ENCODE measurements around the gene TAF15.

TAF15 gene

GRCh38 chr17:35784895-35785294 is 24.4 kb upstream of the TAF15 start:
- no peaks in the 10 kb centered on the region for H3K79me2 ChIP-seq (ENCODE audit: control insufficient read depth, low read length)
- H3K36me3 ChIP-seq (ENCODE audit: control insufficient read depth, low read length) = no peaks in the 10 kb centered on the region
- H3K9me3 ChIP-seq (ENCODE audit: control insufficient read depth, insufficient read depth, low read length) = no peaks in the 10 kb centered on the region
- no peaks in the 10 kb centered on the region for H4K20me1 ChIP-seq (ENCODE audit: control insufficient read depth, insufficient read depth, low read depth, low read length)
- H3K27me3 ChIP-seq (ENCODE audit: control insufficient read depth, low read length) = peaks cover 42% of the 10 kb centered on the region
- H3F3A ChIP-seq (ENCODE audit: control insufficient read depth, insufficient read depth) = 0 out of 2 replicates have a peak, but pooled peaks cover 2% of the 10 kb centered on the region
- H3K4me2 ChIP-seq (ENCODE audit: low read length) = no peak overlapping the region
- no peak overlapping the region for H3K4me3 ChIP-seq (ENCODE audit: low read length)
- TF ChIP-seq EZH2phosphoT487 (IDR thresholded peaks at IDR 0.05; ENCODE audit: borderline replicate concordance, low read length) = no peak
- TF ChIP-seq, protein P1, sequence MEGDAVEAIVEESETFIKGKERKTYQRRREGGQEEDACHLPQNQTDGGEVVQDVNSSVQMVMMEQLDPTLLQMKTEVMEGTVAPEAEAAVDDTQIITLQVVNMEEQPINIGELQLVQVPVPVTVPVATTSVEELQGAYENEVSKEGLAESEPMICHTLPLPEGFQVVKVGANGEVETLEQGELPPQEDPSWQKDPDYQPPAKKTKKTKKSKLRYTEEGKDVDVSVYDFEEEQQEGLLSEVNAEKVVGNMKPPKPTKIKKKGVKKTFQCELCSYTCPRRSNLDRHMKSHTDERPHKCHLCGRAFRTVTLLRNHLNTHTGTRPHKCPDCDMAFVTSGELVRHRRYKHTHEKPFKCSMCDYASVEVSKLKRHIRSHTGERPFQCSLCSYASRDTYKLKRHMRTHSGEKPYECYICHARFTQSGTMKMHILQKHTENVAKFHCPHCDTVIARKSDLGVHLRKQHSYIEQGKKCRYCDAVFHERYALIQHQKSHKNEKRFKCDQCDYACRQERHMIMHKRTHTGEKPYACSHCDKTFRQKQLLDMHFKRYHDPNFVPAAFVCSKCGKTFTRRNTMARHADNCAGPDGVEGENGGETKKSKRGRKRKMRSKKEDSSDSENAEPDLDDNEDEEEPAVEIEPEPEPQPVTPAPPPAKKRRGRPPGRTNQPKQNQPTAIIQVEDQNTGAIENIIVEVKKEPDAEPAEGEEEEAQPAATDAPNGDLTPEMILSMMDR (IDR thresholded peaks at IDR 0.05; ENCODE audit: low read depth, low read length, poor library complexity, severe bottlenecking) = no peak
- H3K9me2 ChIP-seq (replicated peaks; ENCODE audit: control insufficient read depth, low read length) = no peaks in the 10 kb centered on the region
- H3K27ac ChIP-seq (ENCODE audit: low read depth, low read length) = no peak overlapping the region
- no peaks in the 10 kb centered on the region for H3K4me1 ChIP-seq (ENCODE audit: control insufficient read depth, low read length)

DNA sequence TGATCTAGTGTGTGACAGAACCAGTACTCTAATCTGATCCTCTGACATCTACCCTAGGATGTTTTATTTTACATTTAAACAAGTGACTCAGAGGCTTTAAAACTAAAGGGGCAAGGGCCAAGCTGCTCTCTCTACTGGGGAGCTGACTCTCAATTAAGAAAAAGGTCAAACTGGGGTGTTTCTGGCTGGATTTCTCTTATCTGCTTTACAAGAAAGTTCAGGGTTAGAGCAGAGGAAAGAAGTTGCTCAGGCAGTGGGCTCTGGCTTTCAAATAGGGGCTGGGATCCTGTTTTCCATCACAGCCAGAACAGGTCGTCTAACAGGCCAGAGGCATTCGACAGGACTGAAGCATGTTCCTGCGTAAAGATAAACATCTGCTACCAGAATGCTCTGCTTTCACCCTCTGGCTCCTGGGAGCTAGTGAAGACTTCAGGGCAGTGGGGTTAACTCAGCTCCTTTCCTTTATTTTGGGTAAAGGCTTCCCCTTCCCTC is 22.3 kb upstream of the TAF15 start:
- no peak for TF ChIP-seq EZH2phosphoT487 (IDR thresholded peaks at IDR 0.05; ENCODE audit: borderline replicate concordance, low read length)
- TF ChIP-seq, protein P1 (IDR thresholded peaks at IDR 0.05; ENCODE audit: low read depth, low read length, poor library complexity, severe bottlenecking) = no peak
- Histone ChIP-seq H3K9me2 (replicated peaks; ENCODE audit: control insufficient read depth, low read length) (no peaks in the 10 kb centered on the region), H4K20me1 (ENCODE audit: control insufficient read depth, insufficient read depth, low read depth, low read length) (no peaks in the 10 kb centered on the region), H3F3A (ENCODE audit: control insufficient read depth, insufficient read depth) (0 out of 2 replicates have a peak, but pooled peaks cover 2% of the 10 kb centered on the region), H3K27me3 (ENCODE audit: control insufficient read depth, low read length) (peaks cover 45% of the 10 kb centered on the region), H3K27ac (ENCODE audit: low read depth, low read length) (no peak overlapping the region), H3K4me1 (ENCODE audit: control insufficient read depth, low read length) (no peaks in the 10 kb centered on the region), H3K4me3 (ENCODE audit: low read length) (no peak overlapping the region), H3K79me2 (ENCODE audit: control insufficient read depth, low read length) (no peaks in the 10 kb centered on the region), H3K36me3 (ENCODE audit: control insufficient read depth, low read length) (no peaks in the 10 kb centered on the region), H3K4me2 (ENCODE audit: low read length) (no peak overlapping the region), H3K9me3 (ENCODE audit: control insufficient read depth, insufficient read depth, low read length) (no peaks in the 10 kb centered on the region)

GRCh38 chr17:35788477-35789368 is 20.6 kb upstream of the TAF15 start:
- Histone ChIP-seq H3K4me1 (ENCODE audit: control insufficient read depth, low read length) (no peaks in the 10 kb centered on the region), H3K27ac (ENCODE audit: low read depth, low read length) (no peak overlapping the region), H3K4me3 (ENCODE audit: low read length) (no peak overlapping the region)

More at GRCh38 chr17:35788477-35789368, 20.6 kb upstream of the TAF15 start:
- Histone ChIP-seq H3F3A (ENCODE audit: control insufficient read depth, insufficient read depth) (0 out of 2 replicates have a peak, but pooled peaks cover 2% of the 10 kb centered on the region), H3K9me2 (replicated peaks; ENCODE audit: control insufficient read depth, low read length) (no peaks in the 10 kb centered on the region), H3K36me3 (ENCODE audit: control insufficient read depth, low read length) (no peaks in the 10 kb centered on the region), H3K79me2 (ENCODE audit: control insufficient read depth, low read length) (no peaks in the 10 kb centered on the region), H3K27me3 (ENCODE audit: control insufficient read depth, low read length) (peaks cover 56% of the 10 kb centered on the region), H3K9me3 (ENCODE audit: control insufficient read depth, insufficient read depth, low read length) (no peaks in the 10 kb centered on the region), H4K20me1 (ENCODE audit: control insufficient read depth, insufficient read depth, low read depth, low read length) (no peaks in the 10 kb centered on the region), H3K4me2 (ENCODE audit: low read length) (no peak overlapping the region)
- TF ChIP-seq, protein P1 (IDR thresholded peaks at IDR 0.05; ENCODE audit: low read depth, low read length, poor library complexity, severe bottlenecking) = no peak
- 0 out of 2 replicates have a peak, but pooled peaks have one; percentile 22 for TF ChIP-seq EZH2phosphoT487 (IDR thresholded peaks at IDR 0.05; ENCODE audit: borderline replicate concordance, low read length)
